ENCODE data around the gene ZNF335. TPM values are rescaled to one million over a fixed set of nuclear protein-coding genes. Genes with fewer than 3 reads are reported as not detected.

Gene ZNF335, protein sequence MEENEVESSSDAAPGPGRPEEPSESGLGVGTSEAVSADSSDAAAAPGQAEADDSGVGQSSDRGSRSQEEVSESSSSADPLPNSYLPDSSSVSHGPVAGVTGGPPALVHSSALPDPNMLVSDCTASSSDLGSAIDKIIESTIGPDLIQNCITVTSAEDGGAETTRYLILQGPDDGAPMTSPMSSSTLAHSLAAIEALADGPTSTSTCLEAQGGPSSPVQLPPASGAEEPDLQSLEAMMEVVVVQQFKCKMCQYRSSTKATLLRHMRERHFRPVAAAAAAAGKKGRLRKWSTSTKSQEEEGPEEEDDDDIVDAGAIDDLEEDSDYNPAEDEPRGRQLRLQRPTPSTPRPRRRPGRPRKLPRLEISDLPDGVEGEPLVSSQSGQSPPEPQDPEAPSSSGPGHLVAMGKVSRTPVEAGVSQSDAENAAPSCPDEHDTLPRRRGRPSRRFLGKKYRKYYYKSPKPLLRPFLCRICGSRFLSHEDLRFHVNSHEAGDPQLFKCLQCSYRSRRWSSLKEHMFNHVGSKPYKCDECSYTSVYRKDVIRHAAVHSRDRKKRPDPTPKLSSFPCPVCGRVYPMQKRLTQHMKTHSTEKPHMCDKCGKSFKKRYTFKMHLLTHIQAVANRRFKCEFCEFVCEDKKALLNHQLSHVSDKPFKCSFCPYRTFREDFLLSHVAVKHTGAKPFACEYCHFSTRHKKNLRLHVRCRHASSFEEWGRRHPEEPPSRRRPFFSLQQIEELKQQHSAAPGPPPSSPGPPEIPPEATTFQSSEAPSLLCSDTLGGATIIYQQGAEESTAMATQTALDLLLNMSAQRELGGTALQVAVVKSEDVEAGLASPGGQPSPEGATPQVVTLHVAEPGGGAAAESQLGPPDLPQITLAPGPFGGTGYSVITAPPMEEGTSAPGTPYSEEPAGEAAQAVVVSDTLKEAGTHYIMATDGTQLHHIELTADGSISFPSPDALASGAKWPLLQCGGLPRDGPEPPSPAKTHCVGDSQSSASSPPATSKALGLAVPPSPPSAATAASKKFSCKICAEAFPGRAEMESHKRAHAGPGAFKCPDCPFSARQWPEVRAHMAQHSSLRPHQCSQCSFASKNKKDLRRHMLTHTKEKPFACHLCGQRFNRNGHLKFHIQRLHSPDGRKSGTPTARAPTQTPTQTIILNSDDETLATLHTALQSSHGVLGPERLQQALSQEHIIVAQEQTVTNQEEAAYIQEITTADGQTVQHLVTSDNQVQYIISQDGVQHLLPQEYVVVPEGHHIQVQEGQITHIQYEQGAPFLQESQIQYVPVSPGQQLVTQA (N-terminal part only)
- 10 to 100 TPM; 15.1 to 19.1 (median 15.6) TPM for polyA plus RNA-seq (ENCODE audit: insufficient read length in 3 of 3)
- long read RNA-seq, donor 1 = 0 reads
- long read RNA-seq, donor 2 = 0 reads
- long read RNA-seq, donor 3 = 0 reads
- long read RNA-seq, donor 4 = 0 reads
- long read RNA-seq, donor 5 = 0 reads
- long read RNA-seq, donor 6 = 0 reads
- long read RNA-seq, donor 7 = 0 reads
- long read RNA-seq, donor 8 = 0 reads
- long read RNA-seq, donor 9 = 0 reads
- long read RNA-seq, donor 10 = 0 reads
- long read RNA-seq, donor 11 = 0 reads
- long read RNA-seq, donor 12, partial matches to known transcripts = 0 of 1 reads
- long read RNA-seq, donor 12, other reads (novel, unspliced or antisense) = 0 of 1 reads
- long read RNA-seq, donor 13, partial matches to known transcripts = 5 of 5 reads
- long read RNA-seq, donor 13, other reads (novel, unspliced or antisense) = 0 of 5 reads
- long read RNA-seq, donor 14 = 0 reads
- long read RNA-seq, donor 15, partial matches to known transcripts = 5 of 6 reads
- long read RNA-seq, donor 15, other reads (novel, unspliced or antisense) = 0 of 6 reads
- long read RNA-seq, donor 16 = 0 reads

GRCh38 chr20:45971675-45972499 is at the start of gene ZNF335:
TSS of gene ZNF335 (minus strand) at chr20:45972203. CDS start at chr20:45971410, 793 bp downstream.
- DNase-seq = peak; percentile 97

DNA sequence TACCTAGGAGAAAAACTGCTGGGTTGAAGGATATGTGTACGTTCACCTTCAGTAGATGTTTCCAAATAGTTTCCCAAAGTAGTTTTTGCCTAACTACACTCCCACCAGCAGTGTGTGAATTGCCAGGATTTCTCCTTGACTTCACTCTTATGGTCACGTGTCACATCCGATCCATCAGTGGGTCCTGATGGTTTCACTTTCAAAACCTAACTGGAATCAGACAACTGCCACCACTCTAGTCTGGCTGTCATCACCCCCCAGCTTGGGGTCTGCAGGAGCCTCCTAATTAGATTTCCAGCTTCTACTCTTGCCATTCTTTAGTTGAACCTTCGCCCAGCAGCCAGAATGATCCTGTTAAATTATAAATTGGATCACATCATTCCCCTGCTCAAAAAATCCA is 48.6 kb upstream of the ZNF335 start:
- no peak for DNase-seq

- no peak for DNase-seq
Measured at GRCh38 chr20:46018611-46019010, 46.6 kb upstream of the ZNF335 start.

DNA sequence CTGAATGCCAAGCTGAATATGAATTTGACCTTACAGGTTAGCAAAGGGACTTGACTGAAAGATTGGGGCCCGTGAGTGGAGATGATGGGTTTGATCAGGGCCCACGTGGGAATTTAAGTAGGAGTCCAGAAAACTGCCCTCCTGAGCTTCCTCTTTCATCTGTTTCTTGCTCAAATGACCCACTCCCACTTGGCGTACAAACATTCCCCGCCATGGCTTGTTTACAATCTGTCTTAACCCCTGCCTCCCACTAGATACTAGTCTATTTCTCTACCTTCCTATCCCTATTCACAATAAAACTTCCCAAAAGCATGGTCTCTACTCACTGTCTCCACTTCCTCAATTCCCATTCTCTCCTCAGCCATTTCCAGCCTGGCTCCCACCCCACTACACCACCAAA is 46.1 kb upstream of the ZNF335 start:
- no peak for DNase-seq

GRCh38 chr20:46017272-46017671 is 45.3 kb upstream of the ZNF335 start:
- no peak for DNase-seq

DNA sequence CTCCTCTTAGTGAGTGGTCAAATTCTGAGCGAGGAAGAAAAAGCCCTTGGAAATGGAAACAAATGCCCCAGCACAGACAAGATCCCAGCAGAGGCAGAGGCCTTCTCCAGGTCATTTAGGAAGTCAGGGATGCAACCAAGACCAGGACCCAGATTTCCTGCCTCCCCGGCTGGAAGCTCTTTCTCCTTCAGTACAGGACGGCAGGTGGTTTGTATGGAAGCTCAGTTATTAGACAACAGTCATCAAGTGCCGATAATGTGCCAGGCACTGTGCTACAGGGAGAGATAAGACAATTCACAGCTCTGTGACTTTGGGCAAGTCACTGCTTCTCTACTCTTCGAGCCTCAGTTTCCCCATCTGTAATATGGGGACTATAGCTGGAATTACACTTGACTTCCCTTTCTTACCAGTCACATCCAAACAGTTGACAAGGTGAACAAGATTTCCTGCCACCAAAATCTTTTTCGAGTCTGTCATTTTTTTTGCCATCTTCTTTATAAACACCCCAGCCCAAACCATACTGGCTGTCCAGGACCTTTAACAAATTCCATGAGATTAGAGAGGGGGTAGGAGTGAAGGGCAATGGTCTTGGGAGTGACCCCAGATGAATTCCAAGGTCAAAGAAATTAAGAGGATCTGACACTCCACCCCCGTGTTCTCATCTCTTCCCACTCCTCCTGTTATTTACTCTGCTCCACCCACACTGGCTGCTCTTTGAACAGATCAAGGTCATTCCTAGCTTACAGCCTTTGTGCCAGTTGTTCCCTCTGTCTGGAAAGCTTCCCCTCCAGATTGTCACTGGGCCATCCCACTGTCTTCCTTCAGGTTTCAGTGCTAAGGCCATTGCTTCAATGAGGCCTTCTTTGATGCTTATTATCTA is 42.8 kb upstream of the ZNF335 start:
- no peak for DNase-seq

- DNase-seq = no peak
Measured at GRCh38 chr20:46013829-46014516, 42.0 kb upstream of the ZNF335 start.

DNA sequence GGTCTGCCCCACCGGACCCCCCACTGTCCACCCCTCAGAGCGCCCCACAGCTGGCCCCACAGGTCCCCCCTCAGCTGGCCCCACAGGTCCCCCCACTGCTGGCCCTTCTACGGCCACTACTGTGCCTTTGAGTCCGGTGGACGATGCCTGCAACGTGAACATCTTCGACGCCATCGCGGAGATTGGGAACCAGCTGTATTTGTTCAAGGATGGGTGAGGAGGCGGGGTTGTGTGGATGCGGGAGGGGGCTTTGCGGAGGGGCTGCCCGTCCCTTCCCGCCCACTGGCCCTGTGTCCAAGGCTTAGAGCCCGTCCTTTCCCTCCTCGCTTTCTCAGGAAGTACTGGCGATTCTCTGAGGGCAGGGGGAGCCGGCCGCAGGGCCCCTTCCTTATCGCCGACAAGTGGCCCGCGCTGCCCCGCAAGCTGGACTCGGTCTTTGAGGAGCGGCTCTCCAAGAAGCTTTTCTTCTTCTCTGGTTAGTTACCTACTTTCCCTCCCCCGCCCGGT is 41.4 kb upstream of the ZNF335 start:
- no peak for DNase-seq

DNA sequence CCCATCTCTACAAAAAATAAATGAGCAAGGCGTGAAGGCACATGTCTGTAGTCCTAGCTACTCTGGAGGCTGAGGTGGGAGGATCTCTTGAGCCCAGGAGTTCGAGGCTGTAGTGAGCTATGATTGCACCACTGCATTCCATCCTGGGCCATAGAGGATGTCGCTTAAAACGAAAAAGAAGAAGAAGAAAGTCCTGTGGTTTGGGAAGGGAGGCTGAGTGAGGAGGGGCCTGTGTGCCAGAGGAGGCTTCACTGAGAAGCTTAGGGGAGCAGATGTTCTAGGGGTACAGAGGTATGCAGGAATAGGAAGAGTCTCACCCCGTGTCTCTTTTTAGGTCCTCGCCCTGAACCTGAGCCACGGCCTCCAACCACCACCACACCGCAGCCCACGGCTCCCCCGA is 40.9 kb upstream of the ZNF335 start:
- DNase-seq = no peak

- no peak for DNase-seq
Measured at GRCh38 chr20:46011631-46012482, 39.9 kb upstream of the ZNF335 start.

- DNase-seq = no peak
Measured at GRCh38 chr20:46010491-46011391, 38.7 kb upstream of the ZNF335 start.

GRCh38 chr20:46009816-46010215 is 37.8 kb upstream of the ZNF335 start:
- no peak for DNase-seq

DNA sequence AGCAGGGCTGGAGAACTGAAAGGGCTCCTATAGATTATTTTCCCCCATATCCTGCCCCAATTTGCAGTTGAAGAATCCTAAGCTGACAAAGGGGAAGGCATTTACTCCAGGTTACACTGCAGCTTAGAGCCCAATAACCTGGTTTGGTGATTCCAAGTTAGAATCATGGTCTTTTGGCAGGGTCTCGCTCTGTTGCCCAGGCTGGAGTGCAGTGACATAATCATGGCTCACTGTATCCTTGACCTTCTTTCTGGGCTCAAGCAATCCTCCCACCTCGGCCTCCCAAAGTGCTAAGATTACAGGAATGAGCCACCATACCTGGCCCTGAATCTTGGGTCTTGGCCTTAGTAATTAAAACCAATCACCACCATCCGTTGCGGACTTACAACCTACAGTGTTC is 35.7 kb upstream of the ZNF335 start:
- DNase-seq = no peak

DNA sequence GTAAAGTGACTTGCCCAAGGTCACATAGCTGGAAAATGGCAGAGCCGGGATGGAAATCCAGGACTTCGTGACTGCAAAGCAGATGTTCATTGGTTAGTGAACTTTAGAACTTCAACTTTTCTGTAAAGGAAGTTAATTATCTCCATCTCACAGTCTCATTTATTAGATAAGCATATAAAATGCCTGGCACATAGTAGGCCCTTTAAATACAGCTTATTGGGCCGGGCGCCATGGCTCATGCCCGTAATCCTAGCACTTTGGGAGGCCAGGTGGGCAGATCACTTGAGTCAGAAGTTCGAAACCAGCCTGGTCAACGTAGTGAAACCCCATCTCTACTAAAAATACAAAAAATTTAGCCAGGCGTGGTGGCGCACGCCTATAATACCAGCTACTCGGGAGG is 35.0 kb upstream of the ZNF335 start:
- DNase-seq = no peak

- no peak for DNase-seq
Measured at GRCh38 chr20:46006022-46006705, 34.2 kb upstream of the ZNF335 start.
